Measurements from ENCODE around the gene VCPKMT. TPM values are rescaled to one million over a fixed set of nuclear protein-coding genes. Genes with fewer than 3 reads are reported as not detected.

Gene VCPKMT
- total RNA-seq, 4 donors from 2014 or later, result 3.6 to 7.3 (median 6.4) TPM

GRCh38 chr14:50063876-50064420 is 52.4 kb downstream of the VCPKMT start:
- TF ChIP-seq CTCF (IDR thresholded peaks at IDR 0.05; ENCODE audit: low read depth), result no peak

- no peak for TF ChIP-seq CTCF (IDR thresholded peaks at IDR 0.05; ENCODE audit: low read depth)
Observed at GRCh38 chr14:50062438-50063085, 53.8 kb downstream of the VCPKMT start.

GRCh38 chr14:50061664-50062437 is 54.5 kb downstream of the VCPKMT start:
- no peak for TF ChIP-seq CTCF (IDR thresholded peaks at IDR 0.05; ENCODE audit: low read depth)

- no peak for TF ChIP-seq CTCF (IDR thresholded peaks at IDR 0.05; ENCODE audit: low read depth)
Observed at GRCh38 chr14:50060871-50061663, 55.3 kb downstream of the VCPKMT start.

GRCh38 chr14:50059763-50060616 is 56.4 kb downstream of the VCPKMT start:
- no peak for TF ChIP-seq CTCF (IDR thresholded peaks at IDR 0.05; ENCODE audit: low read depth)

Small RNA genes within 50 kb of the gene (small RNA-seq; reads per million reads assigned to genes)
- gene RF00019, result 0.49 reads per million

Other genes starting within 250 kb of the VCPKMT start
- 10 to 100 TPM; 35.2 to 59.3 (median 44.5) TPM for gene ARF6, start 223.5 kb downstream of the VCPKMT start, total RNA-seq
- 10 to 100 TPM; 39.4 to 50.2 (median 41.5) TPM for gene SOS2, start 115.0 kb upstream of the VCPKMT start, total RNA-seq
- 1 to 10 TPM; 3.1 to 6.7 (median 4.6) TPM for gene L2HGDH, start 195.7 kb upstream of the VCPKMT start, total RNA-seq
- gene DMAC2L, start 195.8 kb upstream of the VCPKMT start, total RNA-seq, result 10 to 100 TPM; 16.7 to 25.8 (median 18.5) TPM

Measured in subcutaneous adipose tissue (tissue), 4 donors.